Endothelial cell of umbilical vein (primary cell): ENCODE measurements around the gene RAMP3. TPM values are rescaled to one million over a fixed set of nuclear protein-coding genes. Genes with fewer than 3 reads are reported as not detected.

ENCODE experiments used
- BruUV-seq: library from RNA; stranded (reverse); fragments of 400-500 nt; replicated peaks from 2 replicates; lab custom pipeline; 2021; lab: Mats Ljungman, UMichigan
- CTCF ChIA-PET: fragments of 300-600, 350-600 bp; sonication (Branson Sonifier 250); formaldehyde crosslinking; loops from one replicate; lab custom pipeline; 2021; ENCODE audit warnings: antibody characterized with exemption, inconsistent platforms; lab: Charles Lee
- POLR2A ChIA-PET: fragments of 300-600, 350-600 bp; sonication (Branson Sonifier 250); formaldehyde crosslinking; loops from one replicate; lab custom pipeline; 2021; ENCODE audit warnings: antibody characterized with exemption, inconsistent platforms; lab: Charles Lee
- DNase-seq: peaks from one replicate; pipeline ENCODE4 v3.0.0-alpha.2; 2011; ENCODE audit warnings: low read depth, low spot score
- FAIRE-seq: peaks from 2 replicates; lab custom pipeline; 2011; peaks lifted over from hg19 to GRCh38; lab: Jason Lieb, UNC
- H2AFZ ChIP-seq: 2 replicates; pipeline ENCODE4 v1.6.0; 2012; ENCODE audit warnings: low read depth, low read length, control low read depth, inconsistent platforms
- H3K27ac ChIP-seq: 2 replicates; pipeline ENCODE4 v1.5.1; 2011; ENCODE audit warnings: low read depth, mild to moderate bottlenecking, control low read depth, low read length, moderate library complexity; ENCODE audit not compliant: insufficient read depth
- H3K27me3 ChIP-seq, 2 experiments: 2 replicates each; pipeline versions ENCODE4 v1.6.0 to v1.6.1; 2011; ENCODE audit warnings: low read length in 2 of 2, mixed read lengths in 1 of 2; ENCODE audit not compliant: control insufficient read depth in 2 of 2, insufficient read depth in 2 of 2
- H3K36me3 ChIP-seq, 2 experiments: 2 replicates in 1 of 2; 3 replicates in 1 of 2; pipeline ENCODE4 v1.5.1; 2011; ENCODE audit warnings: low read length in 2 of 2, mild to moderate bottlenecking in 1 of 2, moderate library complexity in 1 of 2; ENCODE audit not compliant: control insufficient read depth in 2 of 2, insufficient read depth in 2 of 2; ENCODE audit errors: extremely low read depth in 1 of 2
- H3K4me1 ChIP-seq: 3 replicates; pipeline ENCODE4 v1.5.1; 2011; ENCODE audit warnings: mild to moderate bottlenecking, low read length; ENCODE audit not compliant: control insufficient read depth, insufficient read depth; ENCODE audit errors: extremely low read depth
- H3K4me2 ChIP-seq: 2 replicates; pipeline ENCODE4 v1.6.1; 2011; ENCODE audit warnings: low read length, control low read depth, mixed read lengths; ENCODE audit not compliant: insufficient read depth
- H3K4me3 ChIP-seq, 3 experiments: fragments of 200-600 bp in 1 of 3; sonication (generic), shearing (Covaris generic) in 1 of 3; replicated peaks in 1 of 3; 2 replicates each; pipeline ENCODE4 v1.5.1; 2011 to 2016; ENCODE audit warnings: control low read depth in 3 of 3, low read length in 3 of 3, mild to moderate bottlenecking in 2 of 3, inconsistent platforms in 1 of 3, low read depth in 1 of 3, moderate library complexity in 1 of 3; ENCODE audit not compliant: insufficient read depth in 1 of 3
- H3K79me2 ChIP-seq: 2 replicates; pipeline ENCODE4 v1.6.0; 2012; ENCODE audit warnings: low read length, inconsistent platforms; ENCODE audit not compliant: control insufficient read depth, insufficient read depth
- H3K9ac ChIP-seq: replicated peaks from 2 replicates; pipeline ENCODE3; 2011; ENCODE audit warnings: low read length, control low read depth; ENCODE audit not compliant: insufficient read depth; ENCODE audit errors: extremely low read depth
- H3K9me1 ChIP-seq: replicated peaks from 3 replicates; pipeline ENCODE4 v1.6.0; 2011; ENCODE audit warnings: mild to moderate bottlenecking, low read length; ENCODE audit not compliant: control insufficient read depth, insufficient read depth; ENCODE audit errors: extremely low read depth
- H3K9me3 ChIP-seq: replicated peaks from 2 replicates; pipeline ENCODE4 v1.5.1; 2012; ENCODE audit warnings: low read length, inconsistent platforms; ENCODE audit not compliant: control insufficient read depth, insufficient read depth
- H4K20me1 ChIP-seq: replicated peaks from 2 replicates; pipeline ENCODE3; 2011; ENCODE audit warnings: mild to moderate bottlenecking, low read length; ENCODE audit not compliant: control insufficient read depth, insufficient read depth; ENCODE audit errors: extremely low read depth
- CTCF ChIP-seq, 2 donors: IDR thresholded peaks; 1 replicate in 1 of 2; 2 replicates in 1 of 2; pipeline ENCODE4 v1.5.1; 2011; ENCODE audit warnings: low read length in 2 of 2, mild to moderate bottlenecking in 2 of 2, moderate library complexity in 2 of 2, control low read depth in 1 of 2, inconsistent platforms in 1 of 2, low read depth in 1 of 2; ENCODE audit not compliant: insufficient read depth in 1 of 2; ENCODE audit errors: extremely low read depth in 1 of 2
- EZH2 ChIP-seq: IDR thresholded peaks from 2 replicates; pipeline ENCODE4 v1.6.1; 2012; ENCODE audit warnings: borderline replicate concordance, low read depth, mild to moderate bottlenecking, moderate library complexity, low read length, inconsistent platforms; ENCODE audit not compliant: severe bottlenecking
- FOS ChIP-seq: IDR thresholded peaks from 2 replicates; pipeline ENCODE4 v1.6.1; 2011; ENCODE audit warnings: mild to moderate bottlenecking, low read length, moderate library complexity, borderline replicate concordance; ENCODE audit not compliant: insufficient read depth
- GATA2 ChIP-seq: IDR thresholded peaks from 2 replicates; pipeline ENCODE4 v1.7.0; 2011; ENCODE audit warnings: low read depth, mild to moderate bottlenecking, moderate library complexity, mixed read lengths, low read length; ENCODE audit not compliant: insufficient read length, insufficient read depth
- JUN ChIP-seq: IDR thresholded peaks from 2 replicates; pipeline ENCODE4 v1.6.1; 2011; ENCODE audit warnings: borderline replicate concordance, low read depth; ENCODE audit not compliant: insufficient read length, insufficient read depth
- MAX ChIP-seq: IDR thresholded peaks from 2 replicates; pipeline ENCODE4 v1.6.1; 2011; ENCODE audit not compliant: insufficient read depth, insufficient read length
- MYC ChIP-seq: IDR thresholded peaks from one replicate; pipeline ENCODE4 v1.6.1; 2011; ENCODE audit warnings: mild to moderate bottlenecking, low read depth, low read length
- POLR2A ChIP-seq: IDR thresholded peaks from 2 replicates; pipeline ENCODE4 v1.6.1; 2012; ENCODE audit warnings: low read depth, mild to moderate bottlenecking, control low read depth, low read length
- POLR2AphosphoS5 ChIP-seq: IDR thresholded peaks from 2 replicates; pipeline ENCODE4 v1.6.1; 2012; ENCODE audit warnings: low read depth, mild to moderate bottlenecking, control low read depth, low read length, moderate library complexity; ENCODE audit not compliant: insufficient read depth
- dilution Hi-C: fragments of 300-500 bp; cut with MboI; formaldehyde crosslinking; loops from one replicate; pipeline ENCODE4 v1.15.0; 2019; ENCODE audit warnings: low sequenced_read_pairs; ENCODE audit not compliant: extremely low pct_ligation_motif_present
- intact Hi-C: fragments of 100-400 bp; cut with micrococcal nuclease; formaldehyde crosslinking; loops from one replicate; pipeline ENCODE4 v1.10.0; 2022
- polyA plus RNA-seq, 4 experiments: library from polyadenylated mRNA; depleted of rRNA in 3 of 4; stranded (reverse) in 3 of 4; unstranded in 1 of 4; fragments of >200 nt; gene quantifications; 2 replicates each; pipeline versions ENCODE4 v1.2.1 to v1.2.3, GENCODE V29; 2011 to 2012; ENCODE audit warnings: missing spikeins in 1 of 4
- total RNA-seq: library from RNA; stranded (reverse); gene quantifications from 2 replicates; pipeline ENCODE4 v1.2.3, GENCODE V29; 2021

RAMP3 gene
- total and polyA plus RNA-seq, 2 donors (not counting 3 experiments of a cell fraction or from before 2014, with no cell fraction given): not detected

- Histone ChIP-seq H3K79me2 (no peaks in the 10 kb centered on the region), H3K36me3 (no peaks in the 10 kb centered on the region), H4K20me1 (no peaks in the 10 kb centered on the region), H3K9ac (no peak overlapping the region), H3K27ac (no peak overlapping the region), H3K4me1 (no peaks in the 10 kb centered on the region), H3K9me1 (no peaks in the 10 kb centered on the region), H2AFZ (no peak overlapping the region), H3K4me3 (no peak overlapping the region), H3K4me2 (no peak overlapping the region), H3K9me3 (no peaks in the 10 kb centered on the region), H3K27me3 (peaks cover 0 to 3% of the 10 kb centered on the region in 2 experiments)
- intact Hi-C loops (no loop called here), dilution Hi-C loops (no loop called here)
- ChIA-PET POLR2A (no interaction called here), CTCF (interaction anchor here (0.8 to 1.7 kb wide), 4 partner anchors 13 to 45 kb away, joined by 4 to 5 read pairs (median 5); no protein-coding TSS in a partner anchor)
- TF ChIP-seq MAX (no peak), CTCF (IDR thresholded peaks at IDR 0.05; ENCODE audit: extremely low read depth in 1 of 2, insufficient read depth in 1 of 2, low read depth in 1 of 2, low read length in 2 of 2) (no peak), FOS (no peak), POLR2A (no peak), GATA2 (no peak), POLR2AphosphoS5 (no peak), EZH2 (no peak), JUN (no peak), MYC (no peak)
- DNase-seq (no peak), FAIRE-seq (no peak)
- no TSS peak for BruUV-seq
Observed at GRCh38 chr7:45216181-45216580, 58.6 kb downstream of the RAMP3 start.
